ENCODE data around the gene KLHDC7B.

DNA sequence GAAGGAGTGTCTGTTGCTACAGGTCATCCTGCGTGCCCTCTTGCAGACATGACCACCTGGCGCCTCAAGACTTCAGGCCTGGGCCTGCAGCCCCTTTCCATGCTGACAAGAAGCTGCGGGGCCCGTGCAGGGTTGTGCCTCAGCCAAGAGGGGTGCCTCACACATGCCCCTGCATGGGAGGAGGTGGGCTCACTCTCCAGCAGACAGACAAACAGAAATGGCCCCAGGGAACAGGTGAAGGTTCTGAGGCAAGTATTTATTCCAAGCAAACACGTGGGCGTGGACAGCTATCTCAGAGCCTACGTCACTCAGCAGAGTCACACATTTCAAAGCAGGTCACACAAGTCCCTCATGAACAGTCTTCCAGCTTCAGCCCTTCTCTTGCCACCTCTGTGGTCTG is 22.9 kb downstream of the KLHDC7B start:
- TF ChIP-seq CTCF (IDR thresholded peaks at IDR 0.05) (no peak), POLR2A (IDR thresholded peaks at IDR 0.05) (no peak)

All from adrenal gland (tissue), 5 donors.